ENCODE data around the gene CTNNA2. TPM values are rescaled to one million over a fixed set of nuclear protein-coding genes. Genes with fewer than 3 reads are reported as not detected.
"Not testable (repeated sequence)": the region's sequence is repeated elsewhere in the genome, so short reads cannot be mapped to it uniquely, and the experiment has no call there.

CTNNA2 gene
- total RNA-seq, 1 experiment from 2014 or later, result not detected

GRCh38 chr2:80120866-80121265 is 608.0 kb downstream of the CTNNA2 start:
- no peak for DNase-seq (ENCODE audit: extremely low read depth, low read depth)

GRCh38 chr2:80122675-80123074 is 609.8 kb downstream of the CTNNA2 start:
- DNase-seq (ENCODE audit: extremely low read depth, low read depth), result no peak

- DNase-seq (ENCODE audit: extremely low read depth, low read depth), result no peak
Measured at GRCh38 chr2:80126596-80127189, 613.8 kb downstream of the CTNNA2 start.

GRCh38 chr2:80128080-80128479 is 615.2 kb downstream of the CTNNA2 start:
- no peak for DNase-seq (ENCODE audit: extremely low read depth, low read depth)

GRCh38 chr2:80132281-80132680 is 619.4 kb downstream of the CTNNA2 start:
- no peak for DNase-seq (ENCODE audit: extremely low read depth, low read depth)

- no peak for DNase-seq (ENCODE audit: extremely low read depth, low read depth)
Measured at GRCh38 chr2:80135001-80135400, 622.1 kb downstream of the CTNNA2 start.

GRCh38 chr2:80136338-80136737 is 623.5 kb downstream of the CTNNA2 start:
- DNase-seq (ENCODE audit: extremely low read depth, low read depth), result no peak

GRCh38 chr2:80139001-80139400 is 626.1 kb downstream of the CTNNA2 start:
- DNase-seq (ENCODE audit: extremely low read depth, low read depth), result no peak

GRCh38 chr2:80141007-80141726 is 628.3 kb downstream of the CTNNA2 start:
- no peak for DNase-seq (ENCODE audit: extremely low read depth, low read depth)

- DNase-seq (ENCODE audit: extremely low read depth, low read depth), result no peak
Measured at GRCh38 chr2:80145499-80145898, 632.6 kb downstream of the CTNNA2 start.

- DNase-seq (ENCODE audit: extremely low read depth, low read depth), result not testable (repeated sequence)
Measured at GRCh38 chr2:80146757-80147156, 633.9 kb downstream of the CTNNA2 start.

- no peak for DNase-seq (ENCODE audit: extremely low read depth, low read depth)
Measured at GRCh38 chr2:80147690-80148089, 634.8 kb downstream of the CTNNA2 start.

- no peak for DNase-seq (ENCODE audit: extremely low read depth, low read depth)
Measured at GRCh38 chr2:80148906-80149305, 636.1 kb downstream of the CTNNA2 start.

- DNase-seq (ENCODE audit: extremely low read depth, low read depth), result no peak
Measured at GRCh38 chr2:80149991-80150390, 637.1 kb downstream of the CTNNA2 start.

GRCh38 chr2:80151248-80151647 is 638.4 kb downstream of the CTNNA2 start:
- no peak for DNase-seq (ENCODE audit: extremely low read depth, low read depth)

GRCh38 chr2:80151651-80152050 is 638.8 kb downstream of the CTNNA2 start:
- DNase-seq (ENCODE audit: extremely low read depth, low read depth), result no peak

GRCh38 chr2:80153151-80153550 is 640.3 kb downstream of the CTNNA2 start:
- DNase-seq (ENCODE audit: extremely low read depth, low read depth), result no peak

GRCh38 chr2:80153768-80154167 is 640.9 kb downstream of the CTNNA2 start:
- DNase-seq (ENCODE audit: extremely low read depth, low read depth), result no peak

- no peak for DNase-seq (ENCODE audit: extremely low read depth, low read depth)
Measured at GRCh38 chr2:80154231-80154915, 641.5 kb downstream of the CTNNA2 start.

- no peak for DNase-seq (ENCODE audit: extremely low read depth, low read depth)
Measured at GRCh38 chr2:80164375-80164774, 651.5 kb downstream of the CTNNA2 start.

- no peak for DNase-seq (ENCODE audit: extremely low read depth, low read depth)
Measured at GRCh38 chr2:80166483-80167171, 653.8 kb downstream of the CTNNA2 start.

All from NCI-H460 (cell line).